Measurements from ENCODE around the gene ZNF491.

Gene ZNF491

GRCh38 chr19:11787536-11787935 is 10.8 kb upstream of the ZNF491 start:
- CTCF ChIA-PET = no interaction called here
- H3K9me3 ChIP-seq (ENCODE audit: control insufficient read depth, insufficient read depth, low read depth, low read length) = no peaks in the 10 kb centered on the region
- TF ChIP-seq TCF7L2 (IDR thresholded peaks at IDR 0.05; ENCODE audit: borderline replicate concordance, low read depth, low read length) (no peak), ZNF548 (tag by site-specific recombination; IDR thresholded peaks at IDR 0.05) (no peak), ZNF148 (tag by site-specific recombination; IDR thresholded peaks at IDR 0.05; ENCODE audit: borderline replicate concordance) (no peak), GLIS2 (tag by site-specific recombination; IDR thresholded peaks at IDR 0.05) (no peak), ZBTB10 (tag by site-specific recombination; IDR thresholded peaks at IDR 0.05) (no peak), ZNF596 (tag by site-specific recombination; IDR thresholded peaks at IDR 0.05) (no peak), ZNF223 (tag by site-specific recombination; IDR thresholded peaks at IDR 0.05) (no peak), ZNF529 (tag by site-specific recombination; IDR thresholded peaks at IDR 0.05; ENCODE audit: insufficient replicate concordance) (no peak), KLF8 (tag by site-specific recombination; IDR thresholded peaks at IDR 0.05) (no peak), ZNF513 (tag by site-specific recombination; IDR thresholded peaks at IDR 0.05) (no peak), ZNF785 (tag by site-specific recombination; IDR thresholded peaks at IDR 0.05) (no peak), ZNF138 (tag by site-specific recombination; IDR thresholded peaks at IDR 0.05; ENCODE audit: borderline replicate concordance) (no peak), ZNF624 (tag by site-specific recombination; IDR thresholded peaks at IDR 0.05) (no peak)

GRCh38 chr19:11792942-11793341 is 5.4 kb upstream of the ZNF491 start:
- POLR2A ChIA-PET = no interaction called here
- CTCF ChIA-PET = interaction anchor here (0.6 to 0.7 kb wide), 3 partner anchors 132 to 316 kb away, joined by 3 to 5 read pairs (median 3); no protein-coding TSS in a partner anchor
- Histone ChIP-seq H3K4me3 (ENCODE audit: low read depth, low read length) (no peak overlapping the region), H3K4me1 (ENCODE audit: control insufficient read depth, insufficient read depth, low read length) (no peaks in the 10 kb centered on the region), H3K9me3 (ENCODE audit: control insufficient read depth, insufficient read depth, low read depth, low read length) (no peaks in the 10 kb centered on the region), H3K27ac (ENCODE audit: extremely low read depth, low read depth, low read length) (no peak overlapping the region), H3K36me3 (ENCODE audit: control insufficient read depth in 2 of 2, insufficient read depth in 1 of 2, low read length in 2 of 2) (no peaks in the 10 kb centered on the region)
- TF ChIP-seq ZNF248 (tag by site-specific recombination; IDR thresholded peaks at IDR 0.05) (no peak), KLF1 (tag by site-specific recombination; IDR thresholded peaks at IDR 0.05) (no peak), ZNF324 (tag by site-specific recombination; IDR thresholded peaks at IDR 0.05) (no peak), PRDM1 (tag by site-specific recombination; IDR thresholded peaks at IDR 0.05) (peak; percentile 97), ZBTB6 (tag by site-specific recombination; IDR thresholded peaks at IDR 0.05) (no peak), SCRT2 (tag by site-specific recombination; IDR thresholded peaks at IDR 0.05) (no peak), ZNF148 (tag by site-specific recombination; IDR thresholded peaks at IDR 0.05; ENCODE audit: borderline replicate concordance) (no peak), ZNF366 (tag by site-specific recombination; conservative IDR thresholded peaks at IDR 0.05) (peak; percentile 82), ZNF677 (tag by site-specific recombination; IDR thresholded peaks at IDR 0.05) (no peak)

More at GRCh38 chr19:11787536-11787935, 10.8 kb upstream of the ZNF491 start:
- no peak overlapping the region for H3K27ac ChIP-seq (ENCODE audit: extremely low read depth, low read depth, low read length)
- H3K36me3 ChIP-seq (ENCODE audit: control insufficient read depth in 2 of 2, insufficient read depth in 1 of 2, low read length in 2 of 2) = no peaks in the 10 kb centered on the region
- no peak overlapping the region for H3K4me3 ChIP-seq (ENCODE audit: low read depth, low read length)
- POLR2A ChIA-PET = interaction anchor here (0.7 kb wide), 1 partner anchor 93 kb away, joined by 5 read pairs; no protein-coding TSS in a partner anchor
- no peaks in the 10 kb centered on the region for H3K4me1 ChIP-seq (ENCODE audit: control insufficient read depth, insufficient read depth, low read length)
